GM12878 (cell line): ENCODE results near the gene U2AF2. TPM values are rescaled to one million over a fixed set of nuclear protein-coding genes. Genes with fewer than 3 reads are reported as not detected.

Source experiments
- ATAC-seq: fragments of 200-7000 bp; cut with Tn5 transposase; 3 replicates; pipeline ENCODE4 v1.9.1; 2020; ENCODE audit warnings: mild to moderate bottlenecking, moderate library complexity
- BruUV-seq: library from RNA; stranded (reverse); fragments of 400-500 nt; replicated peaks from 2 replicates; lab custom pipeline; 2021; lab: Mats Ljungman, UMichigan
- CTCF ChIA-PET: fragments of 300-600 bp; sonication (Branson Sonifier 250); formaldehyde crosslinking; extraction: SDS; loops from one replicate; lab custom pipeline; 2021; ENCODE audit warnings: inconsistent platforms; lab: Yijun Ruan, JAX
- POLR2A ChIA-PET: fragments of 350-600 bp; formaldehyde crosslinking; extraction: SDS; loops from one replicate; lab custom pipeline; 2021; ENCODE audit warnings: inconsistent platforms; lab: Charles Lee
- RAD21 ChIA-PET: fragments of 300-600 bp; sonication (Branson Sonifier 250); formaldehyde crosslinking; loops from one replicate; lab custom pipeline; 2023; ENCODE audit warnings: antibody characterized with exemption; ENCODE audit not compliant: unreplicated experiment; lab: Charles Lee
- SMC1A ChIA-PET: fragments of 300-600 bp; sonication (Branson Sonifier 250); formaldehyde crosslinking; loops from one replicate; lab custom pipeline; 2023; ENCODE audit not compliant: unreplicated experiment, uncharacterized antibody; lab: Charles Lee
- DNase-seq: peaks from one replicate; pipeline ENCODE4 v3.0.0-alpha.2; 2011; ENCODE audit warnings: low read depth, low spot score
- FAIRE-seq: peaks from 3 replicates; lab custom pipeline; 2011; peaks lifted over from hg19 to GRCh38; lab: Jason Lieb, UNC
- H2AFZ ChIP-seq: 2 replicates; pipeline ENCODE4 v1.6.0; 2011; ENCODE audit warnings: low read depth, low read length, control low read depth; ENCODE audit not compliant: control insufficient read depth
- H3K27ac ChIP-seq: 2 replicates; pipeline ENCODE4 v1.5.1; 2011; ENCODE audit warnings: control low read depth; ENCODE audit not compliant: control insufficient read depth, insufficient read depth
- H3K27me3 ChIP-seq, 2 experiments: replicated peaks in 1 of 2; 2 replicates each; pipeline versions ENCODE4 v1.6.0 to v1.6.1; 2011; ENCODE audit warnings: low read length in 1 of 2; ENCODE audit not compliant: control insufficient read depth in 2 of 2, insufficient read depth in 2 of 2
- H3K36me3 ChIP-seq, 2 experiments: 2 replicates each; pipeline ENCODE4 v1.5.1; 2011; ENCODE audit warnings: low read length in 1 of 2; ENCODE audit not compliant: control insufficient read depth in 2 of 2, insufficient read depth in 2 of 2
- H3K4me1 ChIP-seq: 2 replicates; pipeline ENCODE4 v1.6.1; 2011; ENCODE audit warnings: mild to moderate bottlenecking, low read length, moderate library complexity, mixed read lengths; ENCODE audit not compliant: control insufficient read depth, insufficient read depth
- H3K4me2 ChIP-seq: 2 replicates; pipeline ENCODE4 v1.6.0; 2011; ENCODE audit warnings: control low read depth; ENCODE audit not compliant: control insufficient read depth, insufficient read depth
- H3K4me3 ChIP-seq: fragments of 200-600 bp; sonication (generic); 2 replicates; pipeline ENCODE4 v1.5.1; 2016
- H3K79me2 ChIP-seq: 2 replicates; pipeline ENCODE4 v1.6.0; 2011; ENCODE audit warnings: low read length; ENCODE audit not compliant: control insufficient read depth, insufficient read depth
- H3K9ac ChIP-seq: 2 replicates; pipeline ENCODE4 v1.8.0; 2011; ENCODE audit warnings: low read length, control low read depth, mixed read lengths; ENCODE audit not compliant: control insufficient read depth, insufficient read depth
- H3K9me3 ChIP-seq: replicated peaks from 3 replicates; pipeline ENCODE4 v1.5.1; 2011; ENCODE audit warnings: mild to moderate bottlenecking, low read length; ENCODE audit not compliant: control insufficient read depth, insufficient read depth
- H4K20me1 ChIP-seq: 2 replicates; pipeline ENCODE4 v1.6.0; 2011; ENCODE audit not compliant: control insufficient read depth, insufficient read depth
- CREB1 ChIP-seq: IDR thresholded peaks from 2 replicates; pipeline ENCODE4 v1.6.1; 2012; ENCODE audit warnings: low read depth, mild to moderate bottlenecking, inconsistent platforms
- DPF2 ChIP-seq: fragments of 450-650 bp; IDR thresholded peaks from 2 replicates; pipeline ENCODE4 v1.6.1; 2017; ENCODE audit warnings: mild to moderate bottlenecking
- HCFC1 ChIP-seq: fragments of 150-350 bp; IDR thresholded peaks from 2 replicates; pipeline ENCODE4 v1.6.1; 2014; ENCODE audit warnings: low read length
- HDGF ChIP-seq: fragments of 450-650 bp; IDR thresholded peaks from 2 replicates; pipeline ENCODE4 v1.6.1; 2016; ENCODE audit warnings: antibody characterized with exemption
- KAT2A ChIP-seq: conservative IDR thresholded peaks from 2 replicates; pipeline ENCODE4 v1.6.1; 2011; ENCODE audit warnings: low read depth, low read length; ENCODE audit not compliant: control insufficient read depth
- POLR2A ChIP-seq: IDR thresholded peaks from 2 replicates; pipeline ENCODE4 v1.6.1; 2011; ENCODE audit warnings: low read depth, mild to moderate bottlenecking, low read length
- RUNX3 ChIP-seq: IDR thresholded peaks from 2 replicates; pipeline ENCODE4 v1.6.1; 2012; ENCODE audit warnings: low read length, inconsistent platforms
- SIN3A ChIP-seq: IDR thresholded peaks from 2 replicates; pipeline ENCODE4 v1.6.1; 2012; ENCODE audit warnings: low read depth, low read length, improper control_type of control experiment
- ZNF207 ChIP-seq: fragments of 450-650 bp; IDR thresholded peaks from 2 replicates; pipeline ENCODE4 v1.6.1; 2014; ENCODE audit warnings: antibody characterized with exemption, mild to moderate bottlenecking, borderline replicate concordance
- WGBS: methylation state at CpG from one replicate; pipeline ENCODE4 v1.1.6; 2016; ENCODE audit warnings: low lambda C conversion rate; ENCODE audit not compliant: insufficient replicate concordance, insufficient coverage; ENCODE audit errors: missing lambda C conversion rate; 5-methylcytosine and 5-hydroxymethylcytosine counted together
- in situ Hi-C: fragments of 300-500 bp; cut with MboI; formaldehyde crosslinking; loops from 9 replicates; pipeline ENCODE4 v1.14.3; 2018; ENCODE audit warnings: mixed read lengths
- intact Hi-C: fragments of 100-400 bp; cut with micrococcal nuclease; formaldehyde crosslinking; loops from one replicate; pipeline ENCODE4 v1.14.2; 2022; ENCODE audit not compliant: unreplicated experiment
- polyA plus RNA-seq, 11 experiments: library from polyadenylated mRNA; depleted of rRNA in 4 of 11; unstranded in 6 of 11; stranded (reverse) in 5 of 11; fragments of >200 nt; fragmentation: Nextera tagmentation in 4 of 11; fragmentation: Illumina TruSeq in 1 of 11; extraction: Ambion mirVana in 4 of 11; extraction: Trizol in 1 of 11; gene quantifications; 1 replicate in 1 of 11; 2 replicates in 10 of 11; pipeline versions ENCODE4 v1.2.1 to v1.2.3, GENCODE V29; 2011 to 2016; ENCODE audit warnings: inconsistent platforms in 2 of 11, missing spikeins in 2 of 11, low read depth in 1 of 11
- total RNA-seq, 4 experiments: library from RNA; depleted of rRNA in 3 of 4; stranded (reverse); fragments of >200 nt in 3 of 4; fragmentation: Illumina TruSeq in 1 of 4; extraction: Trizol in 1 of 4; gene quantifications; 2 replicates each; pipeline versions ENCODE4 v1.2.1 to v1.2.3, GENCODE V29; 2013 to 2021
- TF ChIP-seq, protein P1 (sequence below): IDR thresholded peaks from 2 replicates; pipeline ENCODE4 v1.6.1; 2011; ENCODE audit warnings: borderline replicate concordance, low read depth, mild to moderate bottlenecking, moderate library complexity, mixed read lengths, low read length; ENCODE audit not compliant: insufficient read depth; ENCODE audit errors: extremely low read length
- TF ChIP-seq, protein P2 (sequence below): fragments of 450-650 bp; IDR thresholded peaks from 2 replicates; pipeline ENCODE4 v1.6.1; 2017; ENCODE audit warnings: low read depth, mild to moderate bottlenecking, moderate library complexity
- TF ChIP-seq, protein P3 (sequence below): fragments of 450-650 bp; IDR thresholded peaks from 2 replicates; pipeline ENCODE4 v1.6.1; 2017; ENCODE audit warnings: borderline replicate concordance
- TF ChIP-seq, protein P4 (sequence below): fragments of 450-650 bp; IDR thresholded peaks from 2 replicates; pipeline ENCODE4 v1.6.1; 2017; ENCODE audit warnings: mild to moderate bottlenecking, moderate library complexity

U2AF2 gene
- total and polyA plus RNA-seq, 10 of the 15 experiments (the other 5 are each of a cell fraction or from before 2014, with no cell fraction given), result 3.0 to 338 (median 130) TPM

DNA sequence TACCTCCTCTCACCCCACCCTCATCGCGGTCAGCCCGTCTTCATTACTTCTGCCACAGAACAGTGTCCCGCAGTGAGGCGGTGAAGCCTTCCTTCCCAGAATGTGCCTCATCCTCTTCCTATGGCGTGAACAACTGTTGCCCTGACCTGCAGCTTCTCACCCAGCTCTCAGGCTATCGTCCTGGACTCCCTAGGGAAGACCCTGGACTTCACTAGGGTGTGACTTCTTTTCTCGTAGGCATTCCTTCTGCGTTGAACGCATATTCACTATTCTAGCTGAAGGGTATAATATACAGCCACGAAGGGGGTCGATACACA is 48.4 kb upstream of the U2AF2 start:
- peaks cover 29% of the 10 kb centered on the region for H3K79me2 ChIP-seq
- 13% methylated on average over 12 of the region's 12 CpGs for WGBS
- TF ChIP-seq POLR2A, result peak; percentile 36; the same call in 1 of the 2 replicates
- peak; percentile 92; the same call in 1 of the 2 replicates for TF ChIP-seq HDGF
- 0 out of 2 replicates have a peak, but pooled peaks have one; percentile 12 for TF ChIP-seq ZNF207
- TF ChIP-seq, protein P1, sequence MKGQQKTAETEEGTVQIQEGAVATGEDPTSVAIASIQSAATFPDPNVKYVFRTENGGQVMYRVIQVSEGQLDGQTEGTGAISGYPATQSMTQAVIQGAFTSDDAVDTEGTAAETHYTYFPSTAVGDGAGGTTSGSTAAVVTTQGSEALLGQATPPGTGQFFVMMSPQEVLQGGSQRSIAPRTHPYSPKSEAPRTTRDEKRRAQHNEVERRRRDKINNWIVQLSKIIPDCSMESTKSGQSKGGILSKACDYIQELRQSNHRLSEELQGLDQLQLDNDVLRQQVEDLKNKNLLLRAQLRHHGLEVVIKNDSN, result no peak
- peak; percentile 17; the same call in 1 of the 2 replicates for TF ChIP-seq SIN3A
- no peak for TF ChIP-seq CREB1
- TF ChIP-seq, protein P2, sequence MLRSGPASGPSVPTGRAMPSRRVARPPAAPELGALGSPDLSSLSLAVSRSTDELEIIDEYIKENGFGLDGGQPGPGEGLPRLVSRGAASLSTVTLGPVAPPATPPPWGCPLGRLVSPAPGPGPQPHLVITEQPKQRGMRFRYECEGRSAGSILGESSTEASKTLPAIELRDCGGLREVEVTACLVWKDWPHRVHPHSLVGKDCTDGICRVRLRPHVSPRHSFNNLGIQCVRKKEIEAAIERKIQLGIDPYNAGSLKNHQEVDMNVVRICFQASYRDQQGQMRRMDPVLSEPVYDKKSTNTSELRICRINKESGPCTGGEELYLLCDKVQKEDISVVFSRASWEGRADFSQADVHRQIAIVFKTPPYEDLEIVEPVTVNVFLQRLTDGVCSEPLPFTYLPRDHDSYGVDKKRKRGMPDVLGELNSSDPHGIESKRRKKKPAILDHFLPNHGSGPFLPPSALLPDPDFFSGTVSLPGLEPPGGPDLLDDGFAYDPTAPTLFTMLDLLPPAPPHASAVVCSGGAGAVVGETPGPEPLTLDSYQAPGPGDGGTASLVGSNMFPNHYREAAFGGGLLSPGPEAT, result peak; percentile 5; the same call in 1 of the 2 replicates
- TF ChIP-seq, protein P3, sequence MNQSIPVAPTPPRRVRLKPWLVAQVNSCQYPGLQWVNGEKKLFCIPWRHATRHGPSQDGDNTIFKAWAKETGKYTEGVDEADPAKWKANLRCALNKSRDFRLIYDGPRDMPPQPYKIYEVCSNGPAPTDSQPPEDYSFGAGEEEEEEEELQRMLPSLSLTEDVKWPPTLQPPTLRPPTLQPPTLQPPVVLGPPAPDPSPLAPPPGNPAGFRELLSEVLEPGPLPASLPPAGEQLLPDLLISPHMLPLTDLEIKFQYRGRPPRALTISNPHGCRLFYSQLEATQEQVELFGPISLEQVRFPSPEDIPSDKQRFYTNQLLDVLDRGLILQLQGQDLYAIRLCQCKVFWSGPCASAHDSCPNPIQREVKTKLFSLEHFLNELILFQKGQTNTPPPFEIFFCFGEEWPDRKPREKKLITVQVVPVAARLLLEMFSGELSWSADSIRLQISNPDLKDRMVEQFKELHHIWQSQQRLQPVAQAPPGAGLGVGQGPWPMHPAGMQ, result no peak
- 0 out of 2 replicates have a peak, but pooled peaks have one; percentile 1 for TF ChIP-seq HCFC1
- TF ChIP-seq, protein P4, sequence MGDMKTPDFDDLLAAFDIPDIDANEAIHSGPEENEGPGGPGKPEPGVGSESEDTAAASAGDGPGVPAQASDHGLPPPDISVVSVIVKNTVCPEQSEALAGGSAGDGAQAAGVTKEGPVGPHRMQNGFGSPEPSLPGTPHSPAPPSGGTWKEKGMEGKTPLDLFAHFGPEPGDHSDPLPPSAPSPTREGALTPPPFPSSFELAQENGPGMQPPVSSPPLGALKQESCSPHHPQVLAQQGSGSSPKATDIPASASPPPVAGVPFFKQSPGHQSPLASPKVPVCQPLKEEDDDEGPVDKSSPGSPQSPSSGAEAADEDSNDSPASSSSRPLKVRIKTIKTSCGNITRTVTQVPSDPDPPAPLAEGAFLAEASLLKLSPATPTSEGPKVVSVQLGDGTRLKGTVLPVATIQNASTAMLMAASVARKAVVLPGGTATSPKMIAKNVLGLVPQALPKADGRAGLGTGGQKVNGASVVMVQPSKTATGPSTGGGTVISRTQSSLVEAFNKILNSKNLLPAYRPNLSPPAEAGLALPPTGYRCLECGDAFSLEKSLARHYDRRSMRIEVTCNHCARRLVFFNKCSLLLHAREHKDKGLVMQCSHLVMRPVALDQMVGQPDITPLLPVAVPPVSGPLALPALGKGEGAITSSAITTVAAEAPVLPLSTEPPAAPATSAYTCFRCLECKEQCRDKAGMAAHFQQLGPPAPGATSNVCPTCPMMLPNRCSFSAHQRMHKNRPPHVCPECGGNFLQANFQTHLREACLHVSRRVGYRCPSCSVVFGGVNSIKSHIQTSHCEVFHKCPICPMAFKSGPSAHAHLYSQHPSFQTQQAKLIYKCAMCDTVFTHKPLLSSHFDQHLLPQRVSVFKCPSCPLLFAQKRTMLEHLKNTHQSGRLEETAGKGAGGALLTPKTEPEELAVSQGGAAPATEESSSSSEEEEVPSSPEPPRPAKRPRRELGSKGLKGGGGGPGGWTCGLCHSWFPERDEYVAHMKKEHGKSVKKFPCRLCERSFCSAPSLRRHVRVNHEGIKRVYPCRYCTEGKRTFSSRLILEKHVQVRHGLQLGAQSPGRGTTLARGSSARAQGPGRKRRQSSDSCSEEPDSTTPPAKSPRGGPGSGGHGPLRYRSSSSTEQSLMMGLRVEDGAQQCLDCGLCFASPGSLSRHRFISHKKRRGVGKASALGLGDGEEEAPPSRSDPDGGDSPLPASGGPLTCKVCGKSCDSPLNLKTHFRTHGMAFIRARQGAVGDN, result 0 out of 2 replicates have a peak, but pooled peaks have one; percentile 27
- TF ChIP-seq RUNX3, result peak; percentile 11; the same call in 1 of the 2 replicates
- TF ChIP-seq DPF2, result no peak
- no peak for TF ChIP-seq KAT2A
- H4K20me1 ChIP-seq, result no peaks in the 10 kb centered on the region
- peak overlapping the region; percentile 77 for H3K9ac ChIP-seq
- H3K9me3 ChIP-seq, result peaks cover 2% of the 10 kb centered on the region; the same call in 1 of the 3 replicates
- ATAC-seq (no peak), DNase-seq (no peak), FAIRE-seq (no peak)
- POLR2A ChIA-PET, result interaction anchor here (0.6 to 2.4 kb wide), 13 partner anchors 18 to 199 kb away, joined by 3 to 21 read pairs (median 4); partner anchors contain the start of genes UBE2S, ZNF580, ZNF628 and ZNF784
- CTCF ChIA-PET, result interaction anchor here (0.6 to 4.6 kb wide), 22 partner anchors 12 to 267 kb away, joined by 3 to 76 read pairs (median 5); partner anchors contain the start of genes ISOC2, KMT5C, TMEM238 and U2AF2
- H3K4me2 ChIP-seq, result peak overlapping the region; percentile 86
- H3K4me3 ChIP-seq, result peak overlapping the region; percentile 69
- peaks cover 0 to 12% of the 10 kb centered on the region in 2 experiments for H3K36me3 ChIP-seq
- no peaks in the 10 kb centered on the region for H3K27me3 ChIP-seq
- intact Hi-C loops, result loop anchor here (1.0 kb wide), 1 partner anchor 89 kb away; no protein-coding TSS in a partner anchor
- in situ Hi-C loops, result no loop called here
- SMC1A ChIA-PET, result interaction anchor here (0.8 to 2.2 kb wide), 13 partner anchors 8 to 130 kb away, joined by 3 to 10 read pairs (median 5); partner anchors contain the start of genes ZNF628 and ZNF784
- BruUV-seq, result no TSS peak
- peaks cover 4% of the 10 kb centered on the region; the same call in 1 of the 2 replicates for H3K4me1 ChIP-seq
- no peak overlapping the region for H2AFZ ChIP-seq
- H3K27ac ChIP-seq, result peak overlapping the region; percentile 90; the same call in 1 of the 2 replicates
- RAD21 ChIA-PET, result interaction anchor here (0.7 to 3.3 kb wide), 12 partner anchors 14 to 326 kb away, joined by 3 to 29 read pairs (median 4); partner anchors contain the start of genes CCDC106, HSPBP1, ZNF628 and ZNF784
